Stimulated activated naive CD4-positive, alpha-beta T cell treated with Interleukin-2 at 50 U/mL for 16 hours (primary cell): ENCODE measurements around the gene PPP2R5E.

ENCODE experiments used
- DNase-seq: peaks from one replicate; lab custom pipeline; 2025; lab: John Stamatoyannopoulos, UW

The PPP2R5E gene

GRCh38 chr14:63470962-63471793, 72.0 kb downstream of the PPP2R5E start:
- DNase-seq: no peak

DNA sequence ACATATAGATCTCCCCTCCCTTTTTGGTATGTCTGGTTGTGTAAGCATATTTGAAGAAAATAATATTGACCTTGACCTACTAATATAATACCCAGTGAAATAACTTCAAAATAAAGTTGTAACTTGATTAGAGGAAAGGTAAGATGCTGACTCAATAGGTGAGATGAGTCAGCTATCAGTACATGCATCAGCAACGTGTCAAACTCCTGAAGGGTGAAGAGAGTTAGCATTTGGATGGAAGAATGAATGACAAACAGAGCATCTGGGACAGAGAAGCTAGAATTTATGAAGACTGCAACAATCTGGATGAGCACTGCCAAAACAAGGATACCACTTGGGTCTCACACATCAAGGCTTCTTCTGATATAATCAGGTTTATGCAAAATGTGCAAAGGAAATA, 74.9 kb downstream of the PPP2R5E start:
- no peak for DNase-seq

- no peak for DNase-seq
Measured at GRCh38 chr14:63467440-63468072, 75.6 kb downstream of the PPP2R5E start.

GRCh38 chr14:63465347-63465746, 77.8 kb downstream of the PPP2R5E start:
- no peak for DNase-seq

- DNase-seq: no peak
Measured at GRCh38 chr14:63460680-63461369, 82.4 kb downstream of the PPP2R5E start.

DNA sequence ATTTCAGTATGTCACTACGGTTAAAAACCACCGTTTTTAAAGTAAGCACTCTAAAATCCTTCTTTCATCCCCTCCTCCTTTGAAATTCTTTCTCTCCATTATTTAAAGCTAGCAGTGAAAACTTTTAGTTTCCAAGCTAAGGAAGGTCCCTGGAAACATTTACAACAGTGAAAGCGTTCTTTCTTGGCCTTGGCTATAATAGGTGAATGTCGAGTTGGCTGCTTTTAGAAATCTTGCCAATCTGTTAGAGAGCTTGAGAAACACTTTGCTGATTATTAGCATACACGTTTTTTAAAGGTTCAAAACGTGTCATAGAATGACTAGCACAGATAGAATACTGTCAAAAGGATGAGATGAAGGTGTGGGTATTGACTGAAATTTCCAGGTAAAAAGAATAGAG, 83.4 kb downstream of the PPP2R5E start:
- DNase-seq: no peak

- DNase-seq: no peak
Measured at GRCh38 chr14:63457498-63457897, 85.7 kb downstream of the PPP2R5E start.

DNA sequence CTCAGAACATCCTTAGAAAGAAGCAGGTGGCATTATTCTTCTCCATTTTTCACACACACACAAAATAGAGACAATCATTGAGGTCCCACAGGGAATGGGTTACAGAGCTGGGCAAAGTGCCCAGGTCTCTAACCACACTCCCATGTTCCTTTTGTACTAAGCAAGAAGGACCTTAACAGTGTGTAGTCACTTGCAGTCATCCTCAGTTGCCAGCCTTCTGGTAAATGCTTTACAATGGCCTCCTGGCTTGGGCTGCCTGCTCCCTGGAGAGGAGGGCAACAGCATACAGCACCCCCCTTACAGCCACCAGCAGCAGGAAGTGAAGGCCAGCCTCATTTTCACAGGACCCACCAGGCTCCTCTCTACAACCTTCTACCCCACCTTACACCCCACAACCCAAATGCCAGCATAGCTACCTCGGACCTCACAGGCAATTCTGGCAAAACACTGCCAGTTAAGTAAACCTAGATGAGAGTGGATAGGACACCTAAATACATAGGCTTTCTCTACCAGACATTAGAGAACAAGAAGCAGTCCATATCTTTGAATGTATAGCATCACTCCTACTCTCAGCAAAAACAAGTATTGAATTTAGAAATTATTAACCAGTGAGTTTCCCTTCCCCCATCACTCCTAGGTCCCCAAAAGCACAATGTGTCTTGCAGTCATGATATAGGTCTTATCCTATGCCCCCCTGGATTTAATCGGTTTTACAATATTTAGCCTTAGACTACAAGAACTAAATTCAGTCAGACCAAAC, 88.1 kb downstream of the PPP2R5E start:
- no peak for DNase-seq

GRCh38 chr14:63454436-63454835, 88.7 kb downstream of the PPP2R5E start:
- no peak for DNase-seq

GRCh38 chr14:63453443-63453936, 89.7 kb downstream of the PPP2R5E start:
- DNase-seq: no peak

DNA sequence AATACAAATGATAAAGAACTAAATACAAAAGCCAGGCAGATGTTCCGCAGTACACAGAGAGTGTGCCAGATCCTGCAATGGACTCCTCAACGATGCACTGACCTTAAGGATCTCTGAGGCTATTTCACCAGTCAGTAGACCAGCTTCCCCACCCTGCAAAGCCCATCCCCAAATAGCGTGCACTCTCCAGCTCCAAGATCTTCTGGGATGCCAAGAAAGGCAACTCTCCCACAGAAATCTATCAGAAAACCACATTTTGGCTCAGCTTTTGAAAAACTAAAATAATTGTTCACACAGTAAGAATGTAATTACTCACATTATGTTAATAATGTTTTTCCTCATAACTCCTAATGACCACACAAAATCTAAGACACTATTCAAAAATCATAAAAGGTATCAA, 90.4 kb downstream of the PPP2R5E start:
- DNase-seq: no peak

DNA sequence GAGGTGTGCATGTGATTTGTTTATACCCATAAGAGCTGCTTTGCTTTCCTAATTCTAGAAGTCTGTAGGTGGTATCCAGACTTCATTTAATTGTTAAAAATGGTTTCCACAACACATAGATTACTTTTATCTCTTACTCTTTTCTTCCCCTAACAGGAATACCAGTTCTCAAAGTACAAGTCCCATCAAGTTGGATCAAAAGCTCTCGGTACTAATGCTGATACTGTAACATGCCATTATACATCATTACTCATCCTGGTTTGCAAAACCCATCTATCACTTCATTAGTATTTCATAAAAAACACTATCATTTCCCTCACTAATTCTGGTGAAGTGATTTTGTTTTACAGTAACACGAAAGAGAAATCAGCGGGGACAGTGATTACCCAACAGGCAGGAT, 94.3 kb downstream of the PPP2R5E start:
- no peak for DNase-seq

- no peak for DNase-seq
Measured at GRCh38 chr14:63444588-63444987, 98.6 kb downstream of the PPP2R5E start.

DNA sequence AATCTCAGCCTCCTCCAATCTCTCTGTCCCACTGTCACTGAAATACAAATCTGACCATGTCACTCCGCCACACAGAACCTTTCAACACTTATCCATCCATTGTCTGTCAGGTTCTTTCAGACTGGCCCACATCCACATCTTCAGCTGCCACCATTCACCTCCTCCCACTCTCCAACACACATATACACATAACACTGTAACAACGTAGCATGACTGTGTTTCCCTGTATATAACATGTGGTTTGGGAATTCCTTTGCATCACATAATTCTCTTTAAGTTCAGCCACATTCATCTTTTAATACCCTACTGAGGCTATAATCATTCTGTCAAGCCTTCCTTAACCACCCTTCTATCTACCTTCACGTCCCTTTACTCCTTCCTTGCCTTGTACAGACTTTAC, 99.2 kb downstream of the PPP2R5E start:
- no peak for DNase-seq

DNA sequence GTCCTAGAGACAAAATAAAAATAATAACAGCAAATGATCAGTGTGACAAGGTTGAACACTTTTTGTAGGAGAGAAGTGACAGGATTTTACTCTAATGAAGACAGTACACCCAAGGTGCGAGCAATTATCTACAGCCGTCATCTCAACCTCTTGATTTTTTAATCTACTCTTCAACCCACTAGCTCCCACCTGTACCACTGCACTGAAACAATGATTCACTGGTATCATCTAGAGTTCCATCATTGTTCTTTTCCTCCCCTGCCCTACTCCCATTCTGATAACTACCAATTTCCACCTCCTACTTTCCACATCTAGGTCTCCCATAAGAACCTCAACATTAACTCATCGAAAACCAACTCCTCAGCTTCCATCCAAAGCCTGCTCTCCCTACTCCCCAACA, 99.8 kb downstream of the PPP2R5E start:
- no peak for DNase-seq

- peak; percentile 1 for DNase-seq
Measured at GRCh38 chr14:63438065-63438757, 105.0 kb downstream of the PPP2R5E start.

GRCh38 chr14:63436286-63437098, 106.7 kb downstream of the PPP2R5E start:
- DNase-seq: no peak

- DNase-seq: no peak
Measured at GRCh38 chr14:63435838-63436237, 107.3 kb downstream of the PPP2R5E start.

DNA sequence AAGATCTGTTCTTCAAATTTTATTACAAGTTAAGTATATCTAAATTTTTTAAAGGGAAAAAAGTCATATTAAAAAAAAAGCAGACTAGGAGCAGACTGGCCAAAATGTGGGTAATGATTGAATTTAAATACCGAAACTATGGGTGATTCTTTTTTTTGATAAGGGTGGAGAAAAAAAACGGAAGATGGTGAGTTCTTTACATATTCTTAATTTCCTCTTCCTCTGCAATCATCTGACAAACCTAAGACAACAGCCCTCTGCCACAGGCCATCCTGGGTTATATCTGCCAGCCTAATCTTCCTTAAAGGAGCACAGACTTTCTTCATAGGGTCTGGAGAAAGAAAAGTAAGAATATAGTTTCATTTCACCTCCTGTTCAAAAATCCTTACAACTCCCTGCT, 108.0 kb downstream of the PPP2R5E start:
- DNase-seq: no peak

- DNase-seq: no peak
Measured at GRCh38 chr14:63432888-63433552, 110.2 kb downstream of the PPP2R5E start.
